ELF-1 (cell line): ENCODE data around the gene EIF3L.
"Not testable (repeated sequence)": the region's sequence is repeated elsewhere in the genome, so short reads cannot be mapped to it uniquely, and the experiment has no call there.

Experiments
- DNase-seq: peaks from one replicate; pipeline ENCODE4 v3.0.0-alpha.2; 2016; ENCODE audit warnings: low read depth, low spot score

The EIF3L gene

DNA sequence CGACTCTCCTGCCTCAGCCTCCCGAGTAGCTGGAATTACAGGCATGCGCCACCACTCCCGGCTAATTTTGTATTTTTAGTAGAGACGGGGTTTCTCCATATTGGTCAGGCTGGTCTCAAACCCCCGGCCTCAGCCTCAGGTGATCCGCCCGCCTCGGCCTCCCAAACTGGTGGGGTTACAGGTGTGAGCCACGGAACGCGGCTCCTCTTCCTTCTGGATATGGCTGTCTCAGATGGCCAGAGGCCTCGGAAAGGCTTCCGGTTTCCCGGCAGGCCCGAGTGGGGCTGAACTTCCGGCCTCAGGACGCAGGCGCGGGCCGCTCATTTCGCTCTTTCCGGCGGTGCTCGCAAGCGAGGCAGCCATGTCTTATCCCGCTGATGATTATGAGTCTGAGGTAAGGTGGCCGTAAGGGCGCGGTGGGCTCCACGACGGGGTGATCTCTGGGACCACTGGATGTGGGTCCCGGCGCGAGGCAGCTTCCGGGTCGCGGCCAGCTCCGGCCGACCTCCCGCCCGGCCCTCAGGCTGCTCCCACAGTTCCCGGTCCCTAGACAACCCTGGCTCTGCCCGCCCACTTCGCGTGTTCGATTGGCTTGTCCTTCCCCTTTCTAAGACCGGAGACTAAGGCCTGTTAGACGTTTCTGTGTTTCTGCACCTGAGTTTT, at the start of gene EIF3L:
Gene EIF3L, plus strand, starts transcription at position 331 of the 663 bp plus-strand sequence. Its CDS starts 31 bp downstream, at position 362.
- DNase-seq: peak; percentile 94

DNA sequence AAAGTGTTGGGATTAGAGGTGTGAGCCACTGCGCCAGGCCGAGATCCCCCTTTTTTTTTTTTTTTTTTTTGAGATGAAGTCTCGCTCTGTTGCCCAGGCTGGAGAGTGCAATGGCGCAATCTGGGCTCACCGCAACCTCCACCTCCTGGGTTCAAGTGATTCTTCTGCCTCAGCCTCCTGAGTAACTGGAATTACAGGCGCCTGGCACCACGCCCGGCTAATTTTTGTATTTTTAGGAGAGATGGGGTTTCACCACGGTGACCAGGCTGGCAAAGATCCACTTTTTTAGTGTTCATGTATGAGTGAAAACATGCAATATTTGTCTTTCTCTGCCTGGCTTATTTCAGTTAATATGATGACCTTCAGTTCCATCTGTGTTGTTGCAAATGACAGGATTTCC, 49.2 kb upstream of the EIF3L start:
- DNase-seq: not testable (repeated sequence)

- no peak for DNase-seq
Measured at GRCh38 chr22:37801946-37802309, 47.3 kb upstream of the EIF3L start.

DNA sequence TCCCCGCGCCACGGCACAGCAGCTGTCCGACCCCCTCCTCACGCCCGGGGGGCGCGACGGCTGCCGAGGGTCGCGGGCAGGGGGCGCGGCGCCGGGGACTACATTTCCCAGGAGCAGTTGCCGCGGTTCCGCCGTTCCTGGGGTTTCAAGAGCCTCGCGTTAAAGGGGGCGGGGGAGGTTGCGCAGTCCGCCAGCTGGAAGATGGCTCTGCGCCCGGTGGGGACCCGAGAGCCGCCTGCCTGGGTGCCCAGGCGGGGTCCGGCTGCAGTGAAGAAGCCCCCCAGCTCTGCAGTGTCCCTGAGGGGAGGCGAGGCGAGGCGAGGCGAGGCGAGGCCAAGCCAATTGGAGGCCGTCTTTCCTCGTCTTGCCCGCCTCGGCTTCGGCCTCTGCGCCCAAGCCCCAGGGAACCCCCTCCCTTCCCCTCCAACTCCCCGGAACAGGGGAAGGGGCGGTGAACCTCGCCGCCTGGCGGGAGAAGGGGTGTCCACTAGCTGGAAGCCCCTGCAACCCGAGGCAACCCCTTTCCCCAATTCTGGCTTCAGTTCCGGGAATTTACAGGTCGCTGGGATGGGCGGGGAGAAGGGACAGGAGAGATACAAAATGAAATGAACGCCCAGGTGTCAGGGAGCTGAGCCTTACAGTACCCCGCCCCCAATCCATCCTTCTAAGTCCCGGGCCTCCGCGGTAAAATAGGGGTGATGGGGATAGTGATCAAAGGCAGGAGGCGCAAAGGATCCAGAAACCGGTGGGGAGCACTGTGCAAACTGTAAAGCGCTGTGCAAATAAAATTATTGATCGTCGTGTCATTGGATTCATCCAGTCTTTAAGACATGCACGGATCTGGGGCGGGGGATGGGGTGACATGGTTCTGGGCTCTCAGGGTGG, 46.7 kb upstream of the EIF3L start:
- DNase-seq: peak; percentile 68

GRCh38 chr22:37803195-37803638, 46.0 kb upstream of the EIF3L start:
- peak; percentile 41 for DNase-seq

DNA sequence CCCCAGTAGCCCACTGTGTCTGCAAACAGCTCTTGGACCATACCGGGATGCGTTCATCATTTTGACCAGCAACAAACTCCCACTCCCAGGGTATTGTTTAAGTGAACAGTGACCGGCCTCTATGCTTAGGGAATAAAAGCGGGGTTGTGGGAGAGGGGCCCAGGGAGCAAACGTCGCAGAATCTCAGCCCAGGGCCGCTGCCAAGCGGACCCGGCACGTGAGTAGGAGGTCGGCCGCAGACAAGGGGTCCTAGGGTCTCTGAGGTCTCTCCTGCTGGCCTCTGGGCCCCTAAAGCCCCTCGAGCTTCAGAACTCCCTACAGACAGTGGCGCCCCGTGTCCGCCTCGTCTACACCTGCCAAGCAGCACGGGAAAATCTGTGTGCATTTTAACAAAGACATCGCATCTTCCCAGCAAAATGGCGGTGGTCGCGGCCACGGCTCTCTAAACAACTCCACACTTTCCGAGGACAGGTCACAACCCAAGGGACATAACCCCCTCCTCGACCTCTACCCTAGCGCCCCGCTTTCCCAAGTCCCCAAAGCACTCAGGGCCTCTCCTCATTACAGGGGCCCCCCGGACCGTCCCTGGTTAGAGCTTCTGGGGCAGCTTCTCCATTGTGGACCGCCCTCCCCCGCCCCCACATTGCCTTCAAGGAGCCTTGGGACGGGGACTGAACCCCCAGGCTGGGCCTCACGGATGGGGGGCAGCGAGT, 45.4 kb upstream of the EIF3L start:
- DNase-seq: peak; percentile 47

DNA sequence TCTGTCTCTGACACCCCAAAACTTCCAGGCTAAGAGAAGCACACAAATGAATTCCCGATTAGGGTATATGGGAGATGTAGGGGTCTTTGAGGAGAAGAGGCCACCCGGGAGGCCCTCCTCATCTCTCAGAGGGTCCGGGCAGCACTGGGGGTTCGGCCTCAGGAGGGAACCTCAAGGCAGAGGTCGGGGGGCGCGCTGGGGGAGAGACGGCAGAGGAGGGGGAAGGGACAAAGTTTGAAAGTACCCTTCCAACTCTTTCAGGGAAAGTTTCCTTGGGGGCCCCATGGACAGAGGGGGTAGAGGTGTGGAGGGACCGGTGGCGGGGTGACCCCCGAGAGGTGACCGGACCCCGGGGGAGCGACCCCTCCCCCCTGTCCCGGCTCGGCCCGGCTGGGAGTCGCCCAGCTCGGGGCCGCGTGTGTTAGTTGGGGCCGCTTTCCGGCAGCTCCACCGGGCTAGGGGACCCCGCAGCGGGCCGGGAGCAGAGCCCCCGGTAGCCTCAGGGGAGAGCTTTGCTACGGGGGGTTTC, 44.8 kb upstream of the EIF3L start:
- no peak for DNase-seq

DNA sequence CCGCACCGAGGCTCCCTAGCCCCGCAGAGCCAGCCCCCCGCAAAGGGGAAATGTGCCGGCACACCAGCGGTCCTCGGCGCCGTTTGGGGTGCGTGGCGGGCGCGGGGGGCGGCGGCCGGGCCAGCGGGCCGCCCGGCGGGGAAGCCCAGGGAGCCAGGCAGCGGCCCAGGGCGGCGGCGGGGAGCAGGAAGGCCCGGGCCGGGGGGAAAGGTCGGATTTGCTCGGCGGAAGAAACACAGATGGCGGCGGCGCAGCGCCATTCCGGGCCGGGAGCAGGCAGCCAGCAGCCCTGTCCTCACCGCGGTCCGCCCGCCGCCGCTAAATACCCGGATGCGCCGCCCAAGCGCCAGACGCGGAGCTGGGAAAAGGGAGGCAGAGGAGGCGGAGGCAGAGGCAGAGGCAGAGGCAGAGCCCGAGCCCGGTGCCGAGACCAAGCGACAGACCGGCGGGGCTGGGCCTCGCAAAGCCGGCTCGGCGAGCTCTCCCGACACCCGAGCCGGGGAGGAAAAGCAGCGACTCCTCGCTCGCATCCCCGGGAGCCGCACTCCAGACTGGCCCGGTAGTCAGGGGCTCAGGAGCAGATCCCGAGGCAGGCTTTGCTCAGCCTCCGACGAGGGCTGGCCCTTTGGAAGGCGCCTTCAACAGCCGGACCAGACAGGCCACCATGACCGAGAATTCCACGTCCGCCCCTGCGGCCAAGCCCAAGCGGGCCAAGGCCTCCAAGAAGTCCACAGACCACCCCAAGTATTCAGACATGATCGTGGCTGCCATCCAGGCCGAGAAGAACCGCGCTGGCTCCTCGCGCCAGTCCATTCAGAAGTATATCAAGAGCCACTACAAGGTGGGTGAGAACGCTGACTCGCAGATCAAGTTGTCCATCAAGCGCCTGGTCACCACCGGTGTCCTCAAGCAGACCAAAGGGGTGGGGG, 44.1 kb upstream of the EIF3L start:
- peak; percentile 96 for DNase-seq

DNA sequence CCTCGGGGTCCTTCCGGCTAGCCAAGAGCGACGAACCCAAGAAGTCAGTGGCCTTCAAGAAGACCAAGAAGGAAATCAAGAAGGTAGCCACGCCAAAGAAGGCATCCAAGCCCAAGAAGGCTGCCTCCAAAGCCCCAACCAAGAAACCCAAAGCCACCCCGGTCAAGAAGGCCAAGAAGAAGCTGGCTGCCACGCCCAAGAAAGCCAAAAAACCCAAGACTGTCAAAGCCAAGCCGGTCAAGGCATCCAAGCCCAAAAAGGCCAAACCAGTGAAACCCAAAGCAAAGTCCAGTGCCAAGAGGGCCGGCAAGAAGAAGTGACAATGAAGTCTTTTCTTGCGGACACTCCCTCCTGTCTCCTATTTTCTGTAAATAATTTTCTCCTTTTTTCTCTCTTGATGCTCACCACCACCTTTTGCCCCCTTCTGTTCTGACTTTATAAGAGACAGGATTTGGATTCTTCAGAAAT, 43.4 kb upstream of the EIF3L start:
- no peak for DNase-seq

DNA sequence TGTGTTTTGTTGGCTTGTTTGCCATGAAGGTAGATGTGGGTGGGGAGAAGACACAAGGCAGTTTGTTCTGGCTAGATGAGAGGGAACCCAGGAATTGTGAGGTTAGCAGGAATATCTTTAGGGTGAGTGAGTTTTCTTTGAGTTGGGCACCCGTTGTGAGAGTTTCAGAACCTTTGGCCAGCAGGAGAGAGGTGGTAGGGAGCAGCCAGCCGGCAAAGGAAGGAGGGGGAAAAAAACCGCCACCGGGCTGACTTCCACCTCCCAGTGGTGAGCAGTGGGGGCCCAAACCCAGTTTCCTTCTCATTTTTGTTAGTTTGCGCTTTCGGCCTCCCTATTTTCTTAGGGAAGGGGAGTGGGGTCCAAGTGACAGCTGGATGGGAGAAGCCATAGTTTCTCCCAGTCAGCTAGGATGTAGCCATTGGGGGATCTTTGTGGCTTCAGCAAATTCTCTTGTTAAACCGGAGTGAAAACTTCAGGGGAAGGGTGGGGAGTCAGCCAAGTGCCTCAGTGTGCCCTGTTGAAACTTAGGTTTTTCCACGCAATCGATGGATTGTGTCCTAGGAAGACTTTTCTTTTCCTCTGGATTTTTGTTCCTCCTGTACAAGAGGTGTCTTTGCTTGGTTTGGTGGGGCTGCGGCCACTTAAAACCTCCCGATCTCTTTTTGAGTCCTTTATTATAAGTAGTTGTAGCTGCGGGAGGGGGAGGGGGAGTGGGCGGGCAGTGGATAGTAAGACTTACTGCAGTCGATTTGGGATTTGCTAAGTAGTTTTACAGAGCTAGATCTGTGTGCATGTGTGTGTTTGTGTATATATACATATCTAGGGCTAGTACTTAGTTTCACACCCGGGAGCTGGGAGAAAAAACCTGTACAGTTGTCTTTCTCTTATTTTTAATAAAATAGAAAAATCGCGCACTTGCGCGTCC, 42.5 kb upstream of the EIF3L start:
- peak; percentile 60 for DNase-seq

GRCh38 chr22:37807410-37808293, 41.6 kb upstream of the EIF3L start, which contains the start of gene GCAT:
GCAT (plus strand) TSS chr22:37807934; CDS start chr22:37807968, 34 bp downstream.
- DNase-seq: peak; percentile 97

GRCh38 chr22:37808294-37808657, 40.9 kb upstream of the EIF3L start:
- no peak for DNase-seq

DNA sequence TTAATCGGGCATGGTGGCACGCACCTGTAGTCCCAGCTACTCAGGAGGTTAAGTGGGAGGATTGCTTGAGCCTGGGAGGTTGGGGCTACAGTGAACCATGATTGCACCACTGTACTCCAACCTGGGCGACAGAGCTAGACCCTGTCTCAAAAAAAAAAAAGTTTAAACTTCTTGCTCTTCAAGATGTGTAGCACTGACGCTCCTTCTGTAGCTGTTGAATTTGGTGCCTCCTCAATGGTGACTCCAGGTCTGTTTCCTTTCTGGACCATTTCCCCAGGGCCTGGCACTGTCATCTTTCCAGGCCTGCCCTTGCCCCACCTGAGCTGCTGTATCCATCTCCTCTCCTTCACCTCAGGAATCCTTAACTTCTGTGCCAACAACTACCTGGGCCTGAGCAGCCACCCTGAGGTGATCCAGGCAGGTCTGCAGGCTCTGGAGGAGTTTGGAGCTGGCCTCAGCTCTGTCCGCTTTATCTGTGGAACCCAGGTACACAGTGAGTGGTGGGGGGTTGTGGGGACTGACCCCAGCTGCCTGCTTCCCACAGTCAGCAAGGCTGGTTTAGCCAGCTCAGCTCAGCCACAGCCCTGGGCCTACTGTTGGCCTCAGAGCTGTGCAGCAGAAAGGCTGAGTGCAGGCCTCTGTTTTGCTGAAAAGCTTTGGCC, 39.4 kb upstream of the EIF3L start:
- DNase-seq: no peak

DNA sequence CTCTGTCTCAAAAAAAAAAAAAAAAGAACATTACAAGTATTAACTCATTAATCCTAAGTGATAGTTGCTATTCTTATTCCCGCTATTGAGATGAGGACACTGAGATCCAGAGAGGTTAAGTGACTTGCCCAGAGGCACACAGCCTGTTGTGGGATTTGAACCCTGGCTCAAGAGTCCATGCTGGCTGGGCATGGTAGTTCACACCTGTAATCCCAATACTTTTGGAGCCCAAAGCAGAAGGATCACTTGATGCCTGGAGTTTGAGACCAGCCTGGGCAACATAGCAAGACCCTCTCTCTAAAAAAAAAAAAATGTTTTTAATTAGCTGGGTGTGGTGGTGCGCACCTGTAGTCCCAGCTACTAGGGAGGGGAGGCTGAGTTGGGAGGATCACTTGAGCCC, 37.4 kb upstream of the EIF3L start:
- DNase-seq: no peak

- no peak for DNase-seq
Measured at GRCh38 chr22:37812869-37813678, 36.1 kb upstream of the EIF3L start.

DNA sequence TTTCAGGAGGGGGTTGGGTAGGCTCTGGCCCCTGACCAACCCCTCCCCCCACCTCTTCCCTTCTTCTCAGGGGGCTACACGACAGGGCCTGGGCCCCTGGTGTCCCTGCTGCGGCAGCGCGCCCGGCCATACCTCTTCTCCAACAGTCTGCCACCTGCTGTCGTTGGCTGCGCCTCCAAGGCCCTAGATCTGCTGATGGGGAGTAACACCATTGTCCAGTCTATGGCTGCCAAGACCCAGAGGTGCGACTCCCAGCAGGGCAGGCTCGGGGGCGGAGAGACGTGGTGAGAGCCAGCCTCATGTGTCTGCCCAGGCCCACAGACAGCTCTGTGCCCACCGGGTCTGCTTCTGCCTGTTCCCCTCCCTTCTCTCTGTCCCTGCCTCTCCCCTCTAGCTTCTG, 33.6 kb upstream of the EIF3L start:
- no peak for DNase-seq

- no peak for DNase-seq
Measured at GRCh38 chr22:37816543-37817180, 32.6 kb upstream of the EIF3L start.
